Cortex of kidney (tissue), 1 donor: ENCODE measurements around the gene ZNF772.
"Not testable (repeated sequence)": the region's sequence is repeated elsewhere in the genome, so short reads cannot be mapped to it uniquely, and the experiment has no call there.

Source experiments
- DNase-seq: peaks from one replicate; lab custom pipeline; 2025; lab: John Stamatoyannopoulos, UW

The ZNF772 gene

GRCh38 chr19:57477191-57478008 lies at the start of gene ZNF772:
ZNF772 (minus strand) TSS chr19:57477566; CDS start chr19:57477309, 257 bp downstream.
- DNase-seq: no peak

DNA sequence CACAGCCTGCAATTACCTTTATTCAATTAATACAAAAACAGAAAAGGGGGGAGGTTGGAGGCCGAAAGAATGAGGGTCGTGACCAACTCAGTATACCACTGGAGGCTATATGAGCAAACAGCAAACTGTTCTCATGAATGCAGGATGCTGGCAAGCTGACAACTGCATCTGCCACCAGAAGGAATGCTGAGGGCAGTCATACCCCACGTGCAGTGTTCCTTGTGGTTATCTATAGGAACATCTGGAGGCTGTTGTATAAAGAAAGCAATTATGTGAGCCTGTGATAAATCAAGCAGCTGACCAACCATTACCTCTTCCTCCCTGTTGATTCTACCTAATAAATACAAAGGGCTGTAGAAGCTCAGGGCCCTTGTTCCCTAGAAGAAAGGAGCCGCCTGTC lies 40.7 kb upstream of the ZNF772 start:
- not testable (repeated sequence) for DNase-seq

DNA sequence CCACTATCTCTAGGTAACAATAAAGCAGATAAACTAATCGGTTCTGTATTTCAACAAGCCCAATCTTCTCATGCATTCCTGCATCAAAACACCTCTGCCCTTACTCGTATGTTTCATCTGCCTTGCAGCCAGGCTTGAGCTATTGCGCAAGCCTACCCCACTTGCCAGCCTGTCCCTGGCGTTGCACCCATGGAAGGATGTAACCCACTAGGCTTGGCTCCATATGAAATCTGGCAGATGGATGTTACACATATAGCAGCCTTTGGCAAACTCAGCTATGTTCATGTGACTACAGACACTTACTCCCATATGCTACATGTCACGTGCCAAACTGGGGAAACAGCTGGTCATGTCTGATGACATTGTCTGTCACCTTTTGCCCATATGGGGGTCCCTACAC lies 37.9 kb upstream of the ZNF772 start:
- no peak for DNase-seq

DNA sequence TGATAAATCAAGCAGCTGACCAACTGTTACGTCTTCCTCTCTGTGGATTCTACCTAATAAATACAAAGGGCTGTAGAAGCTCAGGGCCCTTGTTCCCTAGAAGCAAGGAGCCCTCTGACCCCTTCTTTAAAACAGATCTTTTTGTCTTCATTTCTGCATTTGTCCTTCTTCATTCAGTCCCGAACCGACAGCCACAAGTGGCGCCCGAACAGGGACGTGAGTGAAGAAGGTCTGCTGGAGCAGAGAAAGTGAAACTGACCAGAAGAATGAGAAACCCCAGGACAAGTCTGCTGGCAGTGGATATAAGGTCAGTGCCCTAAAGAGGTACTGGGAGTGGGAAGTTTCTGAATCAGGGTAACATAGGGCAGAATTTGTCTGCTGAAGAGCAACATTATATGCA lies 35.5 kb upstream of the ZNF772 start:
- no peak for DNase-seq

DNA sequence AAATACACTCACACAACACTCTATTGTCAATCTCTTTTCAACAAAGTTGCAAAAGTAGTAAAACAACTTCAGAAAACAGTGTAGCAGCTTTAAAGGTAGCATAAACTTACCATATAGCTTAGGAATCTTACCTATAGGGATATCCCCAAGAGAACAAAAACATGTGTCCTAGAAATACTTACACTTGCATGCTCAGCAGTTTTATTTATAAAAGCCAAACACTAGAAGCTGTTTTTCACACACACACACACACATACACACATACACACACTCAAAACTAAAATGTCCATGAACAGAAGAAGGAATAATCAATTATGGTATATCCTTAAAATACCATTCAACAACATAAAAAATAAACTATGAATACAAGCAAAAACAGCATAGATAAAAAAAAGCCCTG lies 34.1 kb upstream of the ZNF772 start:
- DNase-seq: no peak

GRCh38 chr19:57506163-57506562 lies 28.8 kb upstream of the ZNF772 start:
- no peak for DNase-seq

DNA sequence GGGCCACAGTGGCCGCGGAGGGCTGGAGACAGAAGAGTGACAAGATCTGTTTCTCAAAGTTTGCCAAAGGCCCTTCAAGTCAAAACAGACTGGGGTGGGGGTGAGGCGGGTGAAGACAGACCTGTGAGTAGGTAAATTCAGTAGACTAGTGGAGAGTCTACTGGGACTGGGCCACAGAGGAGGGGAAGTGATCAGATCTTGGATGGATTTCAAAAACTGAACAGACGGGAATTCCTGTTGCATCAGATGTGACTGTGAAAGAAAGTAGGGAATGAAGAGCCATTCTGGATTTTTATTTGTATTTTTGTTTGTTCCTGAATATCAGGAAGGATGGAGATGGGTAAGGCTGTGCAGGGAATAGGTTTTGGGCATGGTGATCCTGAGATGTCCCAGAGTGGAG lies 23.0 kb upstream of the ZNF772 start:
- DNase-seq: not testable (repeated sequence)

GRCh38 chr19:57499680-57500395 lies 22.5 kb upstream of the ZNF772 start, which contains the start of gene ZNF773:
ZNF773 (plus strand) TSS chr19:57499938; CDS start chr19:57500081, 143 bp downstream.
- DNase-seq: not testable (repeated sequence)

- DNase-seq: not testable (repeated sequence)
Measured at GRCh38 chr19:57499332-57499679, 21.9 kb upstream of the ZNF772 start.

DNA sequence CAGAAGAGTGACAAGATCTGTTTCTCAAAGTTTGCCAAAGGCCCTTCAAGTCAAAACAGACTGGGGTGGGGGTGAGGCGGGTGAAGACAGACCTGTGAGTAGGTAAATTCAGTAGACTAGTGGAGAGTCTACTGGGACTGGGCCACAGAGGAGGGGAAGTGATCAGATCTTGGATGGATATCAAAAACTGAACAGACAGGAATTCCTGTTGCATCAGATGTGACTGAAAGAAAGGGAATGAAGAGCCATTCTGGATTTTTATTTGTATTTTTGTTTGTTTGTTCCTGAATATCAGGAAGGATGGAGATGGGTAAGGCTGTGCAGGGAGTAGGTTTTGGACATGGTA lies 10.9 kb upstream of the ZNF772 start:
- not testable (repeated sequence) for DNase-seq

DNA sequence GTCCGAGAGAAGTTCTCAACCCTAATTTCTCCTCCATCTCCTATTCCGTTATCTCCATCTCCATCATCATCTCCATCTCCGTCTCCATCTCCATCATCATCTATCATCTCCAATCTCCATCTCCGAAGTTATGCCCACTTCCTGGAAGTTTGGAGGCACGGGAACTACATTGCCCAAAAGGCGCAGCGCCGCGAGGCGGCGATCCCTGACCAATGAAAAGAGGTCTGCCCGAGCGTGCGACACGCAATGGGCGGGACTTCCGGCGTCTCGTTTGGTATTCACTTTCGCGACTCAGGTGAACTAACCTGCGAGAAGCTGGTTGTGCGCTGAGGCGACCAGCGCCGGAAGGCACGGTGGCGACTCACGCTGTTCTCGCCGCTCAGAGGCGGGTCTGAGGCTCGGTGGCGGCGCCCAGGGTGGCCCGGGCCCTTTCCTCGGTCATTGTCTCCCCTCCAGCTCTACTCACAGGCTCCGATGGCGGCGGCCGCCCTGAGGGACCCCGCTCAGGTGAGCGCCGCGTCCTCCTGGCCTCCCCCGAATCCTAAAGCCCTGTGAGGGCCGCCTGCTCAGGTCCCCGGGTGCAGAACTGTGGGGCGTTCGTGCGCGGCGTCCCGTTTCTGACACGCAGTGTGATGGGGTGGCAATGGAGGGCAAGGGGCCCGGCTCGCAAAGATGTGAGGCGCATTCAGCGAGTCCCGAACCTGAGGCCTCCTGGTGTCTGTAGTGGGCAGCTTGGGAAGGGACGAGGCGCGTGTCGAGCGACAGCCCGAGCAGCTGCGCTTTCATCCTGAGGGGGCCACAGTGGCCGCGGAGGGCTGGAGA lies 10.3 kb upstream of the ZNF772 start, which contains the start of gene ZNF419:
Gene ZNF419 (plus strand): TSS at position 274 of the 822 bp plus-strand sequence. CDS start 201 bp downstream, at position 475.
- DNase-seq: not testable (repeated sequence)

DNA sequence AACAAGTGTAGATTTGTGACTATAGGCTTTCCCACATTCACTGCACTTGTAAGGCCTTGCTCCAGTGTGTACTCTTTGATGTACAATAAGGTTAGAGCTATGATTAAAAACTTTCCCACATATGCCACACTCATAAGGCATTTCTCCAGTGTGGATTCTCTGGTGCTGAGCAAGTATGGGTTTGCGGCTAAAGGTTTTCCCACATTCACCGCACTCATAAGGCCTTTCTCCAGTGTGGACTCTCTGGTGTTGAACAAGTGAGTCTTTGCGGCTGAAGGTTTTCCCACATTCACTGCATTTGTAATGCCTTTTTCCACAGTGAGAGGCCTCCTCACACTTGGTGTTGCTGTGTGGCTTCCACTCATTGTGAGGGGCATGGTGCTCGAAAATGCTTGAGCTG lies 3.7 kb downstream of the ZNF772 start:
- DNase-seq: no peak

GRCh38 chr19:57466489-57466888 lies 10.9 kb downstream of the ZNF772 start:
- DNase-seq: no peak

DNA sequence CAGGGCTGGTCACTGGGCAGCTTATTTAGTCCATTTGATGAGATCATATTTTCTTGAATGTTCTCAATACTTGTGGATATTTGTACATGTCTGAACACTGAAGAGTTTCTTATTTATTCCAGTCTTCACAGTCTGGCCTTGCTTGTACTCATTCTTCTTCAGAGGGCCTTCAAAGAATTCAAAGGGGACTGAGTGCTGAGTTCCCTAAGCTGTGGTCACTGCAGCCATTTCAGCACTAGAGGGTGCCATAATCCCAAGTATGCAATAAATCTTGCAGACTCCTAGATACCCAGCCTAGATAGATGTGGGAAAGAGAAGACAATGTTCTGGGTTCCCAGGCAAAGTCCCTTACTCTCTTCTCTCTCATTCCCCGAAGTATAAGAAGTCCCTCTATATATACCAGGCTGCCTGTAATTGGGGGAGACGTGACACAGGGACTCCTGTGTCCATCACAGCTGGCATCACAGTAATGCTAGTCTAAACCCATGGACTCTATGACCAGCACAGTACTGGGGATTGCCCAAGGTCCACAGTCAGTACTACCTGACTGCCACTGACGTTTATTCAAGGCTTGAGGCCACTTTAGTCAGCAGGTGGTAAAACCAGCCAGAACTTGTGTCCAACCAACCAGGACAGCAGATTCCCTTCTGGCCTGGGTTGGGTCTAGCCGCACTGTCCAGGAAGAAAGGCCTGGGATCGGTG lies 11.5 kb downstream of the ZNF772 start:
- DNase-seq: no peak

GRCh38 chr19:57452307-57452706 lies 25.1 kb downstream of the ZNF772 start:
- DNase-seq: no peak

DNA sequence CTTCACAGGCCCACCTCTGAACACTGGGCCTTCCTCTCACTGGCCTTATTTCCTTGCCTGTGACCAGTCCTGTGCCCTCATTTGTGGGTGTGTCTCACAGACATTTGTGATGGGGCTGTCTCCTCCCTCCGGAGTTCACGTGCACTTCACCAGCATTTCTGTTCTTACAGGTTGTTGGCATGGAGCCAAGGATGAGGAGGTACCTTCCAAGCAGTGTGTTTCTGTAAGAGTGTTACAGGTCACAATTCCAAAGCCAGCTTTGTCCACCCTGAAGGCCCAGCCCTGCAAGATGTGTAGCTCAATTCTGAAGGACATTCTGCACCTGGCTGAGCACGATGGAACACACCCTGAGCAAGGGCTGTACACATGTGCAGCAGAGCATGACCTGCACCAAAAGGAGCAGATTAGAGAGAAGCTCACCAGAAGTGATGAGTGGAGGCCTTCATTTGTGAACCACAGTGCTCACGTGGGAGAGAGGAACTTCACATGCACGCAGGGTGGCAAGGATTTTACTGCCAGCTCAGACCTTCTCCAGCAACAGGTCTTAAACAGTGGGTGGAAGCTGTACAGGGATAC lies 34.2 kb downstream of the ZNF772 start:
- no peak for DNase-seq

DNA sequence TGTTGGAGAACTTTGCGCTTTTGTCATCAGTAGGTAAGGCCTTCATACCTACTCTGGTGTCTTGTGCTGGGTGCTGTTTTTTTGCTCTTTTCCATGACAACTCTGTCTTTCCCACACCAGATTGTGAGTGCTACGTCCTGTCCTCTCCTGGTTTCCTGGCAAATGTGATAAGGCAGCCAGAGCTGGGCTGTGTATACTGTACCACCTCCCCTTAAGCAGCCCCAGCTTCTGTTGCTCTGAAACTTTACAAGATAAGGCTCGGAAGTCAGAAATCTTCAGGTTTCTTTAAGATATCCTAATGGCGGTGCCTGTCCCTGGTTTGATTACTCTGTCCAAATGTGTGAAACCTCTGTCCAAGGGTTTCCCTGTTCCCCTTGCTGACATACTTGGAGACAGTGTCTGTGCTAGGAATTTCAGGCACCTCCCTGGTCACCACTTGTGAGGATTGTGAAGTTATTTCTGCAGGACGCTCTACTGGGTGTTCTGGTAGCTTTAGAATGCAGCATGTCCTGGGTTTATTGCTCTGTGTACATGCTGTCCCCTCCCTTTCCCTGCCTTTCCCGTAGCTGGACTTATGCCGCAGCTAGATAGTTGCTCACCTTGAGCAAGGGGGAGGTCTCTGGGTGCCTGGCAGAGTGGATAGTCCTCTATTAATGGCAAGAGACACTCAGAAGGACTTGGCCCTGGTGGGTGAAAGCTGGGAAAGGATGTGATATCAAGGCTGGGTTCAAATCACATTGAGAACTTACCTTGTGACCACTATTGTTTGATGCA lies 35.2 kb downstream of the ZNF772 start:
- no peak for DNase-seq

- DNase-seq: no peak
Measured at GRCh38 chr19:57438925-57439324, 38.4 kb downstream of the ZNF772 start.

- no peak for DNase-seq
Measured at GRCh38 chr19:57437931-57438330, 39.4 kb downstream of the ZNF772 start.

- no peak for DNase-seq
Measured at GRCh38 chr19:57436417-57436816, 40.9 kb downstream of the ZNF772 start.
